Measurements from ENCODE around the gene CMYA5. TPM values are rescaled to one million over a fixed set of nuclear protein-coding genes. Genes with fewer than 3 reads are reported as not detected.

Gene CMYA5
- total RNA-seq, 1 experiment from 2014 or later, result 0.07 TPM

GRCh38 chr5:79730564-79730963 is 40.9 kb downstream of the CMYA5 start:
- H3K9me3 ChIP-seq, result no peaks in the 10 kb centered on the region
- no peak overlapping the region for H3K4me3 ChIP-seq
- DNase-seq, result no peak
- no peaks in the 10 kb centered on the region for H3K27me3 ChIP-seq
- no peaks in the 10 kb centered on the region for H3K36me3 ChIP-seq

- Histone ChIP-seq H3K27me3 (no peaks in the 10 kb centered on the region), H3K4me3 (no peak overlapping the region), H3K36me3 (no peaks in the 10 kb centered on the region), H3K9me3 (no peaks in the 10 kb centered on the region)
- DNase-seq, result no peak
Observed at GRCh38 chr5:79731775-79732174, 42.1 kb downstream of the CMYA5 start.

- H3K36me3 ChIP-seq, result no peaks in the 10 kb centered on the region
- no peak for DNase-seq
- H3K27me3 ChIP-seq, result no peaks in the 10 kb centered on the region
- H3K9me3 ChIP-seq, result no peaks in the 10 kb centered on the region
- H3K4me3 ChIP-seq, result no peak overlapping the region
Observed at GRCh38 chr5:79736528-79737514, 47.2 kb downstream of the CMYA5 start.

- H3K4me3 ChIP-seq, result no peak overlapping the region
- no peaks in the 10 kb centered on the region for H3K27me3 ChIP-seq
- DNase-seq, result no peak
- H3K9me3 ChIP-seq, result no peaks in the 10 kb centered on the region
- H3K36me3 ChIP-seq, result no peaks in the 10 kb centered on the region
Observed at GRCh38 chr5:79738349-79738748, 48.7 kb downstream of the CMYA5 start.

- H3K27me3 ChIP-seq, result no peaks in the 10 kb centered on the region
- DNase-seq, result no peak
- H3K9me3 ChIP-seq, result no peaks in the 10 kb centered on the region
- no peaks in the 10 kb centered on the region for H3K36me3 ChIP-seq
- H3K4me3 ChIP-seq, result no peak overlapping the region
Observed at GRCh38 chr5:79742549-79743136, 53.0 kb downstream of the CMYA5 start.

- H3K4me3 ChIP-seq, result no peak overlapping the region
- no peaks in the 10 kb centered on the region for H3K27me3 ChIP-seq
- no peaks in the 10 kb centered on the region for H3K9me3 ChIP-seq
- no peaks in the 10 kb centered on the region for H3K36me3 ChIP-seq
- peak; percentile 18 for DNase-seq
Observed at GRCh38 chr5:79743846-79744605, 54.4 kb downstream of the CMYA5 start.

GRCh38 chr5:79745255-79745654 is 55.6 kb downstream of the CMYA5 start:
- Histone ChIP-seq H3K27me3 (no peaks in the 10 kb centered on the region), H3K4me3 (no peak overlapping the region), H3K36me3 (no peaks in the 10 kb centered on the region), H3K9me3 (no peaks in the 10 kb centered on the region)
- no peak for DNase-seq

- no peak for DNase-seq
- Histone ChIP-seq H3K27me3 (no peaks in the 10 kb centered on the region), H3K4me3 (no peak overlapping the region), H3K36me3 (no peaks in the 10 kb centered on the region), H3K9me3 (no peaks in the 10 kb centered on the region)
Observed at GRCh38 chr5:79746642-79747569, 57.3 kb downstream of the CMYA5 start.

- Histone ChIP-seq H3K9me3 (no peaks in the 10 kb centered on the region), H3K36me3 (no peaks in the 10 kb centered on the region), H3K4me3 (no peak overlapping the region), H3K27me3 (no peaks in the 10 kb centered on the region)
- no peak for DNase-seq
Observed at GRCh38 chr5:79750611-79751510, 61.2 kb downstream of the CMYA5 start.

GRCh38 chr5:79753092-79753491 is 63.5 kb downstream of the CMYA5 start:
- Histone ChIP-seq H3K4me3 (no peak overlapping the region), H3K36me3 (no peaks in the 10 kb centered on the region), H3K27me3 (no peaks in the 10 kb centered on the region), H3K9me3 (no peaks in the 10 kb centered on the region)
- DNase-seq, result no peak

GRCh38 chr5:79753877-79754645 is 64.4 kb downstream of the CMYA5 start:
- H3K4me3 ChIP-seq, result no peak overlapping the region
- no peaks in the 10 kb centered on the region for H3K9me3 ChIP-seq
- no peaks in the 10 kb centered on the region for H3K36me3 ChIP-seq
- H3K27me3 ChIP-seq, result no peaks in the 10 kb centered on the region
- no peak for DNase-seq

- H3K9me3 ChIP-seq, result no peaks in the 10 kb centered on the region
- DNase-seq, result no peak
- no peaks in the 10 kb centered on the region for H3K27me3 ChIP-seq
- no peaks in the 10 kb centered on the region for H3K36me3 ChIP-seq
- no peak overlapping the region for H3K4me3 ChIP-seq
Observed at GRCh38 chr5:79754865-79755555, 65.4 kb downstream of the CMYA5 start.

GRCh38 chr5:79756076-79756475 is 66.4 kb downstream of the CMYA5 start:
- Histone ChIP-seq H3K27me3 (no peaks in the 10 kb centered on the region), H3K9me3 (no peaks in the 10 kb centered on the region), H3K4me3 (no peak overlapping the region), H3K36me3 (no peaks in the 10 kb centered on the region)
- no peak for DNase-seq

- no peaks in the 10 kb centered on the region for H3K27me3 ChIP-seq
- no peak overlapping the region for H3K4me3 ChIP-seq
- no peaks in the 10 kb centered on the region for H3K9me3 ChIP-seq
- no peaks in the 10 kb centered on the region for H3K36me3 ChIP-seq
- DNase-seq, result peak; percentile 82
Observed at GRCh38 chr5:79759436-79759835, 69.8 kb downstream of the CMYA5 start.
